ENCODE measurements around the gene MYO15B. TPM values are rescaled to one million over a fixed set of nuclear protein-coding genes. Genes with fewer than 3 reads are reported as not detected.

Gene MYO15B
- total and polyA plus RNA-seq, 2 donors (not counting 1 experiment from before 2014, with no cell fraction given) = 0.49 to 14.4 TPM

- H3K9ac ChIP-seq (ENCODE audit: insufficient read depth, low read length) = no peak overlapping the region
- no peak overlapping the region for H2AFZ ChIP-seq (ENCODE audit: low read length)
- H3K36me3 ChIP-seq (ENCODE audit: control insufficient read depth, insufficient read depth, low read length) = no peaks in the 10 kb centered on the region
- no peak overlapping the region for H3K27ac ChIP-seq (ENCODE audit: insufficient read depth, low read length)
- H4K20me1 ChIP-seq (ENCODE audit: control insufficient read depth, extremely low read depth, insufficient read depth, low read length) = no peaks in the 10 kb centered on the region
- no peak overlapping the region for H3K4me3 ChIP-seq (replicated peaks in 1 of 4; ENCODE audit: control extremely low read depth in 1 of 4, insufficient read depth in 1 of 4, low read depth in 3 of 4, low read length in 4 of 4)
- no peaks in the 10 kb centered on the region for H3K79me2 ChIP-seq (ENCODE audit: control insufficient read depth, insufficient read depth, low read length)
- no peaks in the 10 kb centered on the region for H3K9me3 ChIP-seq (ENCODE audit: control insufficient read depth, insufficient read depth, low read depth, low read length)
- TF ChIP-seq EZH2 (IDR thresholded peaks at IDR 0.05; ENCODE audit: low read length, missing control alignments) (no peak), CTCF (conservative IDR thresholded peaks at IDR 0.05 in 1 of 2, IDR thresholded peaks at IDR 0.05 in 1 of 2; ENCODE audit: low read depth in 1 of 2, low read length in 2 of 2) (no peak)
- no peak for DNase-seq (ENCODE audit: low read depth in 2 of 2)
- no peaks in the 10 kb centered on the region for H3K27me3 ChIP-seq (ENCODE audit: control insufficient read depth, insufficient read depth, low read length)
- H3K4me2 ChIP-seq (ENCODE audit: extremely low read depth, insufficient read depth, low read length) = no peak overlapping the region
- peaks cover 14% of the 10 kb centered on the region for H3K4me1 ChIP-seq (ENCODE audit: control insufficient read depth, extremely low read depth, insufficient read depth, low read length)
These were observed 48.1 kb downstream of the MYO15B start for GRCh38 chr17:75635610-75636202.

GRCh38 chr17:75636381-75637142 lies 49.0 kb downstream of the MYO15B start:
- H3K4me3 ChIP-seq (replicated peaks in 1 of 4; ENCODE audit: control extremely low read depth in 1 of 4, insufficient read depth in 1 of 4, low read depth in 3 of 4, low read length in 4 of 4) = no peak overlapping the region
- DNase-seq (ENCODE audit: low read depth in 2 of 2) = no peak
- no peak overlapping the region for H3K27ac ChIP-seq (ENCODE audit: insufficient read depth, low read length)
- no peak overlapping the region for H3K9ac ChIP-seq (ENCODE audit: insufficient read depth, low read length)
- H2AFZ ChIP-seq (ENCODE audit: low read length) = no peak overlapping the region
- H3K36me3 ChIP-seq (ENCODE audit: control insufficient read depth, insufficient read depth, low read length) = no peaks in the 10 kb centered on the region
- H3K27me3 ChIP-seq (ENCODE audit: control insufficient read depth, insufficient read depth, low read length) = no peaks in the 10 kb centered on the region
- no peaks in the 10 kb centered on the region for H3K79me2 ChIP-seq (ENCODE audit: control insufficient read depth, insufficient read depth, low read length)
- H3K4me1 ChIP-seq (ENCODE audit: control insufficient read depth, extremely low read depth, insufficient read depth, low read length) = peaks cover 14% of the 10 kb centered on the region
- no peaks in the 10 kb centered on the region for H4K20me1 ChIP-seq (ENCODE audit: control insufficient read depth, extremely low read depth, insufficient read depth, low read length)
- H3K4me2 ChIP-seq (ENCODE audit: extremely low read depth, insufficient read depth, low read length) = no peak overlapping the region
- no peaks in the 10 kb centered on the region for H3K9me3 ChIP-seq (ENCODE audit: control insufficient read depth, insufficient read depth, low read depth, low read length)
- TF ChIP-seq CTCF (conservative IDR thresholded peaks at IDR 0.05 in 1 of 2, IDR thresholded peaks at IDR 0.05 in 1 of 2; ENCODE audit: low read depth in 1 of 2, low read length in 2 of 2) (no peak), EZH2 (IDR thresholded peaks at IDR 0.05; ENCODE audit: low read length, missing control alignments) (no peak)

- Histone ChIP-seq H4K20me1 (ENCODE audit: control insufficient read depth, extremely low read depth, insufficient read depth, low read length) (no peaks in the 10 kb centered on the region), H3K27ac (ENCODE audit: insufficient read depth, low read length) (no peak overlapping the region), H2AFZ (ENCODE audit: low read length) (no peak overlapping the region), H3K4me1 (ENCODE audit: control insufficient read depth, extremely low read depth, insufficient read depth, low read length) (peaks cover 14% of the 10 kb centered on the region), H3K9me3 (ENCODE audit: control insufficient read depth, insufficient read depth, low read depth, low read length) (no peaks in the 10 kb centered on the region), H3K4me2 (ENCODE audit: extremely low read depth, insufficient read depth, low read length) (no peak overlapping the region), H3K9ac (ENCODE audit: insufficient read depth, low read length) (no peak overlapping the region), H3K4me3 (replicated peaks in 1 of 4; ENCODE audit: control extremely low read depth in 1 of 4, insufficient read depth in 1 of 4, low read depth in 3 of 4, low read length in 4 of 4) (no peak overlapping the region), H3K36me3 (ENCODE audit: control insufficient read depth, insufficient read depth, low read length) (no peaks in the 10 kb centered on the region), H3K79me2 (ENCODE audit: control insufficient read depth, insufficient read depth, low read length) (no peaks in the 10 kb centered on the region), H3K27me3 (ENCODE audit: control insufficient read depth, insufficient read depth, low read length) (no peaks in the 10 kb centered on the region)
- no peak for DNase-seq (ENCODE audit: low read depth in 2 of 2)
- TF ChIP-seq CTCF (conservative IDR thresholded peaks at IDR 0.05 in 1 of 2, IDR thresholded peaks at IDR 0.05 in 1 of 2; ENCODE audit: low read depth in 1 of 2, low read length in 2 of 2) = no peak
- TF ChIP-seq EZH2 (IDR thresholded peaks at IDR 0.05; ENCODE audit: low read length, missing control alignments) = no peak
These were observed 49.5 kb downstream of the MYO15B start for GRCh38 chr17:75637143-75637538.
